Body of pancreas (tissue), 4 donors: Measurements from ENCODE around the gene RGS17. TPM values are rescaled to one million over a fixed set of nuclear protein-coding genes. Genes with fewer than 3 reads are reported as not detected.

Source experiments
- ATAC-seq: fragments of 150-250 bp; one replicate; pipeline ENCODE4 v1.9.1; 2016
- DNase-seq, 4 donors: peaks; one replicate each; pipeline ENCODE4 v3.0.0-alpha.2; 2019
- H3K27ac ChIP-seq, 4 donors: fragments of 200-600 bp; sonication (generic); 1 replicate in 3 of 4; 2 replicates in 1 of 4; pipeline versions ENCODE4 v1.5.1 to v1.6.1; 2016 to 2019; ENCODE audit warnings: mild to moderate bottlenecking in 1 of 4, mixed read lengths in 1 of 4, moderate library complexity in 1 of 4
- H3K27me3 ChIP-seq, 2 donors: fragments of 200-600 bp; sonication (generic); one replicate each; pipeline ENCODE4 v1.6.0; 2016; ENCODE audit warnings: mild to moderate bottlenecking in 1 of 2
- H3K36me3 ChIP-seq, 2 donors: fragments of 200-600 bp; sonication (generic); replicated peaks in 1 of 2; 2 replicates each; pipeline ENCODE4 v1.5.1; 2016; ENCODE audit warnings: low read depth in 2 of 2; ENCODE audit not compliant: insufficient read depth in 1 of 2
- H3K4me1 ChIP-seq: fragments of 200-600 bp; sonication (generic); one replicate; pipeline ENCODE4 v1.6.0; 2016
- H3K4me3 ChIP-seq, 2 donors: fragments of 200-600 bp; sonication (generic); 1 replicate in 1 of 2; 2 replicates in 1 of 2; pipeline ENCODE4 v1.5.1; 2016 to 2019
- H3K9me3 ChIP-seq, 3 donors: fragments of 200-600 bp; sonication (generic); 1 replicate in 2 of 3; 2 replicates in 1 of 3; pipeline ENCODE4 v1.5.1; 2016
- CTCF ChIP-seq, 7 experiments: fragments of 450-650 bp in 4 of 7; fragments of 200-600 bp in 3 of 7; sonication (generic) in 3 of 7; IDR thresholded peaks; one replicate each; pipeline ENCODE4 v1.5.1; 2016 to 2019; ENCODE audit warnings: antibody characterized with exemption in 7 of 7
- POLR2A ChIP-seq, 3 donors: fragments of 450-650 bp; IDR thresholded peaks; one replicate each; pipeline ENCODE4 v1.6.1; 2016; ENCODE audit warnings: antibody characterized with exemption in 3 of 3, mild to moderate bottlenecking in 2 of 3
- WGBS, 2 donors: methylation state at CpG; one replicate each; pipeline ENCODE4 v1.1.5; 2017; 5-methylcytosine and 5-hydroxymethylcytosine counted together
- intact Hi-C: fragments of 100-400 bp; cut with DNase I; formaldehyde crosslinking; loops from one replicate; pipeline ENCODE4 v1.15.1; 2023
- total RNA-seq, 2 donors: library from RNA; depleted of rRNA; stranded (reverse); fragments of >200 nt; gene quantifications; one replicate each; pipeline ENCODE4 v1.1.0, GENCODE V29; 2016

The RGS17 gene
- total RNA-seq, 2 donors from 2014 or later: 0.33 to 1.0 TPM

- no peak for DNase-seq
- TF ChIP-seq CTCF (IDR thresholded peaks at IDR 0.05): no peak
- no peak for TF ChIP-seq POLR2A (IDR thresholded peaks at IDR 0.05)
- ATAC-seq: peak; percentile 24
Observed at GRCh38 chr6:153063936-153064335, 67.1 kb downstream of the RGS17 start.

GRCh38 chr6:153062516-153062915 lies 68.6 kb downstream of the RGS17 start:
- WGBS, 2 donors: 93 to 94% methylated on average over 2 of the region's 2 CpGs
- DNase-seq (no peak), ATAC-seq (no peak)
- Histone ChIP-seq H3K27ac (no peak overlapping the region), H3K27me3 (no peaks in the 10 kb centered on the region), H3K4me1 (no peaks in the 10 kb centered on the region), H3K4me3 (no peak overlapping the region), H3K36me3 (no peaks in the 10 kb centered on the region), H3K9me3 (no peaks in the 10 kb centered on the region)
- intact Hi-C loops: no loop called here
- no peak for TF ChIP-seq CTCF (IDR thresholded peaks at IDR 0.05)
- TF ChIP-seq POLR2A (IDR thresholded peaks at IDR 0.05): no peak

More at GRCh38 chr6:153063936-153064335, 67.1 kb downstream of the RGS17 start:
- Histone ChIP-seq H3K36me3 (no peaks in the 10 kb centered on the region), H3K9me3 (no peaks in the 10 kb centered on the region), H3K4me1 (no peaks in the 10 kb centered on the region), H3K27ac (no peak overlapping the region), H3K4me3 (no peak overlapping the region), H3K27me3 (no peaks in the 10 kb centered on the region)
- intact Hi-C loops: no loop called here

- no peak for DNase-seq
- Histone ChIP-seq H3K36me3 (no peaks in the 10 kb centered on the region), H3K27me3 (no peaks in the 10 kb centered on the region), H3K4me3 (no peak overlapping the region), H3K27ac (no peak overlapping the region), H3K4me1 (no peaks in the 10 kb centered on the region), H3K9me3 (no peaks in the 10 kb centered on the region)
- ATAC-seq: no peak
- intact Hi-C loops: no loop called here
- WGBS, 2 donors: 83 to 100% methylated on average over 1 of the region's 1 CpG
- TF ChIP-seq POLR2A (IDR thresholded peaks at IDR 0.05) (no peak), CTCF (IDR thresholded peaks at IDR 0.05) (no peak)
Observed at GRCh38 chr6:153059757-153060156, 71.3 kb downstream of the RGS17 start.

- DNase-seq (no peak), ATAC-seq (no peak)
- Histone ChIP-seq H3K27ac (no peak overlapping the region), H3K36me3 (no peaks in the 10 kb centered on the region), H3K27me3 (no peaks in the 10 kb centered on the region), H3K4me3 (no peak overlapping the region), H3K9me3 (no peaks in the 10 kb centered on the region), H3K4me1 (no peaks in the 10 kb centered on the region)
- intact Hi-C loops: no loop called here
- TF ChIP-seq CTCF (IDR thresholded peaks at IDR 0.05) (no peak), POLR2A (IDR thresholded peaks at IDR 0.05) (no peak)
Observed at GRCh38 chr6:153059311-153059710, 71.8 kb downstream of the RGS17 start.

- Histone ChIP-seq H3K9me3 (no peaks in the 10 kb centered on the region), H3K27ac (no peak overlapping the region), H3K27me3 (no peaks in the 10 kb centered on the region), H3K4me3 (no peak overlapping the region), H3K4me1 (no peaks in the 10 kb centered on the region), H3K36me3 (no peaks in the 10 kb centered on the region)
- intact Hi-C loops: no loop called here
- TF ChIP-seq POLR2A (IDR thresholded peaks at IDR 0.05) (no peak), CTCF (IDR thresholded peaks at IDR 0.05) (no peak)
- DNase-seq (no peak), ATAC-seq (no peak)
- WGBS, 2 donors: 40 to 49% methylated on average over 4 of the region's 4 CpGs
Observed at GRCh38 chr6:153058909-153059308, 72.2 kb downstream of the RGS17 start.
